Mammary epithelial cell (primary cell): ENCODE results near the gene ARR3.

Experiments used
- EZH2 ChIP-seq: IDR thresholded peaks from 2 replicates; pipeline ENCODE4 v1.6.1; 2012; ENCODE audit warnings: low read length, inconsistent platforms, borderline replicate concordance
- TF ChIP-seq, protein P1 (sequence below), 2 donors: IDR thresholded peaks in 1 of 2; conservative IDR thresholded peaks in 1 of 2; 2 replicates each; pipeline ENCODE4 v1.5.1; 2011 to 2012; ENCODE audit warnings: inconsistent platforms in 2 of 2, low read length in 2 of 2, mild to moderate bottlenecking in 2 of 2, control low read depth in 1 of 2, low read depth in 1 of 2; ENCODE audit not compliant: insufficient read depth in 1 of 2; ENCODE audit errors: extremely low read depth in 1 of 2

DNA sequence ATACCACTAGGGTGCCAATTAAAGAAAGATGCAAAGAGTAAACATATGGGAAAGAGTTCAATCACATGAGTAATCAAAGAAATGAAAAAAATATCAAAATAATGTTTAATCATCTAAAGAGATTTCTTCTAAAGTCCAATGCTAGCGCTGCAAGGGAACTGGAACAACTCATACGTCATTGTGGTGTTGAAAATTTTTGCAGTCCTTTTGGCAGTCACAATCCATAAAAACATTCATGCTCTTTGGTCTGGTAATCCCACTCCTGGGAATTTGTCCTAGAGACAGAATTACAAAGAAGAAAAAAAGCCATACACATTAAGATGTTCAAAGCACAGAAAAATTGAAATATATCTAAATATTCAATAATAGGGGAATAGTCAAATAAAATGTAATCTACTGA, 12.7 kb upstream of the ARR3 start:
- TF ChIP-seq, protein P1, sequence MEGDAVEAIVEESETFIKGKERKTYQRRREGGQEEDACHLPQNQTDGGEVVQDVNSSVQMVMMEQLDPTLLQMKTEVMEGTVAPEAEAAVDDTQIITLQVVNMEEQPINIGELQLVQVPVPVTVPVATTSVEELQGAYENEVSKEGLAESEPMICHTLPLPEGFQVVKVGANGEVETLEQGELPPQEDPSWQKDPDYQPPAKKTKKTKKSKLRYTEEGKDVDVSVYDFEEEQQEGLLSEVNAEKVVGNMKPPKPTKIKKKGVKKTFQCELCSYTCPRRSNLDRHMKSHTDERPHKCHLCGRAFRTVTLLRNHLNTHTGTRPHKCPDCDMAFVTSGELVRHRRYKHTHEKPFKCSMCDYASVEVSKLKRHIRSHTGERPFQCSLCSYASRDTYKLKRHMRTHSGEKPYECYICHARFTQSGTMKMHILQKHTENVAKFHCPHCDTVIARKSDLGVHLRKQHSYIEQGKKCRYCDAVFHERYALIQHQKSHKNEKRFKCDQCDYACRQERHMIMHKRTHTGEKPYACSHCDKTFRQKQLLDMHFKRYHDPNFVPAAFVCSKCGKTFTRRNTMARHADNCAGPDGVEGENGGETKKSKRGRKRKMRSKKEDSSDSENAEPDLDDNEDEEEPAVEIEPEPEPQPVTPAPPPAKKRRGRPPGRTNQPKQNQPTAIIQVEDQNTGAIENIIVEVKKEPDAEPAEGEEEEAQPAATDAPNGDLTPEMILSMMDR (conservative IDR thresholded peaks at IDR 0.05 in 1 of 2, IDR thresholded peaks at IDR 0.05 in 1 of 2; ENCODE audit: extremely low read depth in 1 of 2, insufficient read depth in 1 of 2, low read depth in 1 of 2, low read length in 2 of 2): no peak
- no peak for TF ChIP-seq EZH2
